PC-9 (cell line): ENCODE data around the gene EXOG. TPM values are rescaled to one million over a fixed set of nuclear protein-coding genes. Genes with fewer than 3 reads are reported as not detected.

Experiments
- BruUV-seq: library from RNA; stranded (reverse); fragments of 400-500 nt; replicated peaks from 2 replicates; lab custom pipeline; 2021; lab: Mats Ljungman, UMichigan
- CTCF ChIA-PET: fragments of 300-600 bp; sonication (Branson Sonifier 250); formaldehyde crosslinking; loops from one replicate; lab custom pipeline; 2022; ENCODE audit warnings: antibody characterized with exemption; lab: Charles Lee
- POLR2A ChIA-PET: fragments of 300-600 bp; sonication (Branson Sonifier 250); formaldehyde crosslinking; loops from one replicate; lab custom pipeline; 2022; ENCODE audit warnings: antibody characterized with exemption; ENCODE audit not compliant: unreplicated experiment; lab: Charles Lee
- DNase-seq, 2 experiments: peaks; one replicate each; pipeline versions ENCODE4 v3.0.0 to v3.0.0-alpha.2; 2015 to 2022; ENCODE audit warnings: mixed read lengths in 1 of 2
- H2AFZ ChIP-seq: fragments of 200-600 bp; sonication (generic); 2 replicates; pipeline ENCODE4 v1.8.1; 2017; ENCODE audit warnings: antibody characterized with exemption
- H3F3A ChIP-seq: fragments of 200-600 bp; sonication (generic); 2 replicates; pipeline ENCODE4 v1.8.1; 2017; ENCODE audit warnings: antibody characterized with exemption, mild to moderate bottlenecking, low read depth; ENCODE audit not compliant: insufficient read depth
- H3K27ac ChIP-seq: fragments of 200-600 bp; sonication (generic); 2 replicates; pipeline ENCODE4 v1.6.1; 2016; ENCODE audit warnings: mixed run types
- H3K27me3 ChIP-seq: fragments of 200-600 bp; sonication (generic); 2 replicates; pipeline ENCODE4 v1.6.1; 2016; ENCODE audit warnings: low read depth, mixed run types; ENCODE audit not compliant: insufficient read depth
- H3K36me3 ChIP-seq: fragments of 200-600 bp; sonication (generic); 2 replicates; pipeline ENCODE4 v1.6.1; 2016; ENCODE audit warnings: low read depth, mixed run types
- H3K4me1 ChIP-seq: fragments of 200-600 bp; sonication (generic); replicated peaks from 2 replicates; pipeline ENCODE4 v1.6.1; 2016; ENCODE audit warnings: mixed run types; ENCODE audit not compliant: insufficient read depth
- H3K4me2 ChIP-seq: fragments of 200-600 bp; sonication (generic); 2 replicates; pipeline ENCODE4 v1.6.1; 2017; ENCODE audit warnings: mixed run types
- H3K4me3 ChIP-seq: fragments of 200-600 bp; sonication (generic); 2 replicates; pipeline ENCODE4 v1.6.1; 2016; ENCODE audit warnings: mixed run types
- H3K79me2 ChIP-seq: fragments of 200-600 bp; sonication (generic); 2 replicates; pipeline ENCODE4 v1.6.1; 2017; ENCODE audit warnings: low read depth, mixed run types
- H3K9me2 ChIP-seq: fragments of 200-600 bp; sonication (generic); 2 replicates; pipeline ENCODE4 v1.8.1; 2017; ENCODE audit warnings: mild to moderate bottlenecking; ENCODE audit not compliant: insufficient read depth
- H3K9me3 ChIP-seq: fragments of 200-600 bp; sonication (generic); 2 replicates; pipeline ENCODE4 v1.8.1; 2016; ENCODE audit warnings: low read depth; ENCODE audit not compliant: insufficient read depth
- H4K20me1 ChIP-seq: fragments of 200-600 bp; sonication (generic); 2 replicates; pipeline ENCODE4 v1.8.1; 2017; ENCODE audit not compliant: insufficient read depth
- CTCF ChIP-seq: fragments of 200-600 bp; sonication (generic); conservative IDR thresholded peaks from 2 replicates; pipeline ENCODE4 v1.6.1; 2017; ENCODE audit warnings: mixed run types, antibody characterized with exemption, mild to moderate bottlenecking, moderate library complexity
- EZH2 ChIP-seq: fragments of 200-600 bp; sonication (generic); IDR thresholded peaks from 2 replicates; pipeline ENCODE4 v1.8.0; 2017; ENCODE audit warnings: antibody characterized with exemption, low read depth
- intact Hi-C: fragments of 100-400 bp; cut with micrococcal nuclease; formaldehyde crosslinking; loops from one replicate; pipeline ENCODE4 v1.10.0; 2022; ENCODE audit not compliant: unreplicated experiment
- total RNA-seq: library from RNA; stranded (reverse); gene quantifications from 2 replicates; pipeline ENCODE4 v1.2.3, GENCODE V29; 2021

The EXOG gene
- total RNA-seq, 1 experiment from 2014 or later, result 7.5 TPM

GRCh38 chr3:38491215-38491614 lies 4.9 kb upstream of the EXOG start:
- H3K9me3 ChIP-seq, result no peaks in the 10 kb centered on the region
- no TSS peak for BruUV-seq

GRCh38 chr3:38493031-38493430 lies 3.1 kb upstream of the EXOG start:
- no peak for DNase-seq

More at GRCh38 chr3:38491215-38491614, 4.9 kb upstream of the EXOG start:
- Histone ChIP-seq H3K27ac (no peak overlapping the region), H3F3A (no peaks in the 10 kb centered on the region), H3K27me3 (no peaks in the 10 kb centered on the region), H3K36me3 (no peaks in the 10 kb centered on the region), H2AFZ (no peak overlapping the region), H3K4me3 (no peak overlapping the region), H3K4me1 (no peaks in the 10 kb centered on the region), H3K4me2 (no peak overlapping the region), H3K79me2 (no peaks in the 10 kb centered on the region), H3K9me2 (no peaks in the 10 kb centered on the region), H4K20me1 (no peaks in the 10 kb centered on the region)
- no peak for TF ChIP-seq CTCF
- TF ChIP-seq EZH2, result no peak
- DNase-seq, result no peak
- ChIA-PET POLR2A (no interaction called here), CTCF (no interaction called here)
- intact Hi-C loops, result no loop called here

GRCh38 chr3:38497031-38497430 lies 891 bp downstream of the EXOG start:
- Histone ChIP-seq H3K4me1 (0 out of 2 replicates have a peak, but pooled peaks cover 4% of the 10 kb centered on the region), H3K79me2 (peaks cover 5% of the 10 kb centered on the region; the same call in 1 of the 2 replicates), H2AFZ (no peak overlapping the region), H3K9me3 (no peaks in the 10 kb centered on the region), H3K4me2 (peak overlapping the region; percentile 88), H3K4me3 (peak overlapping the region; percentile 88), H3K36me3 (no peaks in the 10 kb centered on the region), H3F3A (no peaks in the 10 kb centered on the region), H3K27me3 (no peaks in the 10 kb centered on the region), H4K20me1 (no peaks in the 10 kb centered on the region), H3K9me2 (no peaks in the 10 kb centered on the region), H3K27ac (no peak overlapping the region)
- intact Hi-C loops, result loop anchor here (2.0 kb wide), 1 partner anchor 158 kb away; no protein-coding TSS in a partner anchor
- no TSS peak for BruUV-seq
- ChIA-PET POLR2A (no interaction called here), CTCF (interaction anchor here (1.2 kb wide), 1 partner anchor 158 kb away, joined by 12 read pairs; no protein-coding TSS in a partner anchor)
- DNase-seq, result no peak
- no peak for TF ChIP-seq CTCF
- no peak for TF ChIP-seq EZH2

More at GRCh38 chr3:38493031-38493430, 3.1 kb upstream of the EXOG start:
- no TSS peak for BruUV-seq
- Histone ChIP-seq H3K9me2 (no peaks in the 10 kb centered on the region), H3K4me3 (no peak overlapping the region), H4K20me1 (no peaks in the 10 kb centered on the region), H2AFZ (no peak overlapping the region), H3K27ac (no peak overlapping the region), H3K79me2 (peaks cover 5% of the 10 kb centered on the region; the same call in 1 of the 2 replicates), H3K36me3 (no peaks in the 10 kb centered on the region), H3K4me2 (no peak overlapping the region), H3K9me3 (no peaks in the 10 kb centered on the region), H3K27me3 (no peaks in the 10 kb centered on the region), H3F3A (no peaks in the 10 kb centered on the region), H3K4me1 (0 out of 2 replicates have a peak, but pooled peaks cover 4% of the 10 kb centered on the region)
- ChIA-PET POLR2A (interaction anchor here (0.6 to 0.7 kb wide), 2 partner anchors 159 to 596 kb away, joined by 4 read pairs; no protein-coding TSS in a partner anchor), CTCF (no interaction called here)
- TF ChIP-seq CTCF (no peak), EZH2 (no peak)
- intact Hi-C loops, result no loop called here
